SK-N-SH treated with all-trans-retinoic acid at 6 μM for 48 hours (cell line): Measurements from ENCODE around the gene PRPF38B.
"Not testable (repeated sequence)": the region's sequence is repeated elsewhere in the genome, so short reads cannot be mapped to it uniquely, and the experiment has no call there.

Experiments
- ARNTL ChIP-seq: fragments of 450-650 bp; formaldehyde crosslinking; IDR thresholded peaks from 2 replicates; pipeline ENCODE4 v1.5.0; 2020; ENCODE audit warnings: low read depth, mild to moderate bottlenecking, moderate library complexity, borderline replicate concordance
- GLIS3 ChIP-seq: fragments of 250-450 bp; sonication (Bioruptor Pico); IDR thresholded peaks from 2 replicates; pipeline ENCODE4 v1.5.0; 2020; ENCODE audit warnings: mild to moderate bottlenecking, moderate library complexity
- OSR1 ChIP-seq: fragments of 250-450 bp; sonication (Bioruptor Pico); IDR thresholded peaks from 2 replicates; pipeline ENCODE4 v1.8.0; 2022; ENCODE audit warnings: moderate library complexity, mild to moderate bottlenecking, inconsistent platforms
- RARB ChIP-seq: fragments of 250-450 bp; sonication (Bioruptor Pico); IDR thresholded peaks from 2 replicates; pipeline ENCODE4 v1.8.0; 2021; ENCODE audit warnings: mild to moderate bottlenecking, moderate library complexity
- TCF4 ChIP-seq: fragments of 250-450 bp; sonication (Bioruptor Pico); IDR thresholded peaks from 2 replicates; pipeline ENCODE4 v1.8.0; 2021; ENCODE audit warnings: mild to moderate bottlenecking, moderate library complexity, borderline replicate concordance
- ZFP3 ChIP-seq: fragments of 250-450 bp; sonication (Bioruptor Pico); IDR thresholded peaks from 2 replicates; pipeline ENCODE4 v1.5.0; 2020; ENCODE audit warnings: mild to moderate bottlenecking, moderate library complexity
- ZFP30 ChIP-seq: fragments of 450-650 bp; formaldehyde crosslinking; IDR thresholded peaks from 2 replicates; pipeline ENCODE4 v1.5.0; 2022; ENCODE audit warnings: mild to moderate bottlenecking, moderate library complexity
- ZNF565 ChIP-seq: fragments of 450-650 bp; formaldehyde crosslinking; conservative IDR thresholded peaks from 2 replicates; pipeline ENCODE4 v1.5.0; 2020; ENCODE audit warnings: low read depth, mild to moderate bottlenecking, moderate library complexity
- TF ChIP-seq, protein P1 (sequence below): fragments of 250-450 bp; sonication (Bioruptor Pico); IDR thresholded peaks from 2 replicates; pipeline ENCODE4 v1.8.0; 2021; ENCODE audit warnings: low read depth, mild to moderate bottlenecking, moderate library complexity, borderline replicate concordance
- TF ChIP-seq, protein P2 (sequence below): fragments of 250-450 bp; sonication (Bioruptor Pico); IDR thresholded peaks from 2 replicates; pipeline ENCODE4 v1.5.1; 2021; ENCODE audit warnings: mild to moderate bottlenecking, moderate library complexity
- TF ChIP-seq, protein P3 (sequence below): fragments of 250-450 bp; sonication (Bioruptor Pico); IDR thresholded peaks from 2 replicates; pipeline ENCODE4 v1.5.1; 2020; ENCODE audit warnings: low read depth, mild to moderate bottlenecking, moderate library complexity
- TF ChIP-seq, protein P4 (sequence below): fragments of 250-450 bp; sonication (Bioruptor Pico); IDR thresholded peaks from 2 replicates; pipeline ENCODE4 v1.5.0; 2020; ENCODE audit warnings: mild to moderate bottlenecking, moderate library complexity

DNA sequence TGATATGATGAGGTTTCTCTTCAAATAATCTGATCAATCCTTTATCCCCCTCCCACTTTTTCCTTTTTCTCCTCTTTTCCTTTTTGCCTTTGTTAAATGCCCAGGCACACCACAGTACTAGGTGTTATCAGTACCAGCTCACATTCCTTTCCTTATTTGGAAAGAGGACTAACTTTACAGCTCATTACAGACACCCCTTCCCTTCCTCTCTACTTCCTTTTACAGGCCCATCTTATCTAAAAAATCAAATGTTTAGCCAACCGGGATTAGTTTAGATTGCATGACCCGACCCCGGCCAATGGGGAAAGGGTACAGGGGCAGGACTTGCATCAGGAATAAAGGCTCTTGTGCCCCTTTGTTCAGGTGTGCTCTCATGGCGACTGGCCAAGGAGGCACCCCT is 10.4 kb upstream of the PRPF38B start:
- not testable (repeated sequence) for TF ChIP-seq ARNTL, ZFP30, TCF4, OSR1, ZNF565, RARB, GLIS3, ZFP3 (CRISPR knock-in tag)
- TF ChIP-seq, protein P1, sequence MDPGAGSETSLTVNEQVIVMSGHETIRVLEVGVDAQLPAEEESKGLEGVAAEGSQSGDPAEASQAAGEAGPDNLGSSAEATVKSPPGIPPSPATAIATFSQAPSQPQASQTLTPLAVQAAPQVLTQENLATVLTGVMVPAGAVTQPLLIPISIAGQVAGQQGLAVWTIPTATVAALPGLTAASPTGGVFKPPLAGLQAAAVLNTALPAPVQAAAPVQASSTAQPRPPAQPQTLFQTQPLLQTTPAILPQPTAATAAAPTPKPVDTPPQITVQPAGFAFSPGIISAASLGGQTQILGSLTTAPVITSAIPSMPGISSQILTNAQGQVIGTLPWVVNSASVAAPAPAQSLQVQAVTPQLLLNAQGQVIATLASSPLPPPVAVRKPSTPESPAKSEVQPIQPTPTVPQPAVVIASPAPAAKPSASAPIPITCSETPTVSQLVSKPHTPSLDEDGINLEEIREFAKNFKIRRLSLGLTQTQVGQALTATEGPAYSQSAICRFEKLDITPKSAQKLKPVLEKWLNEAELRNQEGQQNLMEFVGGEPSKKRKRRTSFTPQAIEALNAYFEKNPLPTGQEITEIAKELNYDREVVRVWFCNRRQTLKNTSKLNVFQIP (CRISPR knock-in tag): not testable (repeated sequence)
- TF ChIP-seq, protein P2, sequence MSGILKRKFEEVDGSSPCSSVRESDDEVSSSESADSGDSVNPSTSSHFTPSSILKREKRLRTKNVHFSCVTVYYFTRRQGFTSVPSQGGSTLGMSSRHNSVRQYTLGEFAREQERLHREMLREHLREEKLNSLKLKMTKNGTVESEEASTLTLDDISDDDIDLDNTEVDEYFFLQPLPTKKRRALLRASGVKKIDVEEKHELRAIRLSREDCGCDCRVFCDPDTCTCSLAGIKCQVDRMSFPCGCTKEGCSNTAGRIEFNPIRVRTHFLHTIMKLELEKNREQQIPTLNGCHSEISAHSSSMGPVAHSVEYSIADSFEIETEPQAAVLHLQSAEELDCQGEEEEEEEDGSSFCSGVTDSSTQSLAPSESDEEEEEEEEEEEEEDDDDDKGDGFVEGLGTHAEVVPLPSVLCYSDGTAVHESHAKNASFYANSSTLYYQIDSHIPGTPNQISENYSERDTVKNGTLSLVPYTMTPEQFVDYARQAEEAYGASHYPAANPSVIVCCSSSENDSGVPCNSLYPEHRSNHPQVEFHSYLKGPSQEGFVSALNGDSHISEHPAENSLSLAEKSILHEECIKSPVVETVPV (CRISPR knock-in tag): not testable (repeated sequence)
- TF ChIP-seq, protein P3, sequence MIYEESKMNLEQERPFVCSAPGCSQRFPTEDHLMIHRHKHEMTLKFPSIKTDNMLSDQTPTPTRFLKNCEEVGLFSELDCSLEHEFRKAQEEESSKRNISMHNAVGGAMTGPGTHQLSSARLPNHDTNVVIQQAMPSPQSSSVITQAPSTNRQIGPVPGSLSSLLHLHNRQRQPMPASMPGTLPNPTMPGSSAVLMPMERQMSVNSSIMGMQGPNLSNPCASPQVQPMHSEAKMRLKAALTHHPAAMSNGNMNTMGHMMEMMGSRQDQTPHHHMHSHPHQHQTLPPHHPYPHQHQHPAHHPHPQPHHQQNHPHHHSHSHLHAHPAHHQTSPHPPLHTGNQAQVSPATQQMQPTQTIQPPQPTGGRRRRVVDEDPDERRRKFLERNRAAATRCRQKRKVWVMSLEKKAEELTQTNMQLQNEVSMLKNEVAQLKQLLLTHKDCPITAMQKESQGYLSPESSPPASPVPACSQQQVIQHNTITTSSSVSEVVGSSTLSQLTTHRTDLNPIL (CRISPR knock-in tag): not testable (repeated sequence)
- TF ChIP-seq, protein P4, sequence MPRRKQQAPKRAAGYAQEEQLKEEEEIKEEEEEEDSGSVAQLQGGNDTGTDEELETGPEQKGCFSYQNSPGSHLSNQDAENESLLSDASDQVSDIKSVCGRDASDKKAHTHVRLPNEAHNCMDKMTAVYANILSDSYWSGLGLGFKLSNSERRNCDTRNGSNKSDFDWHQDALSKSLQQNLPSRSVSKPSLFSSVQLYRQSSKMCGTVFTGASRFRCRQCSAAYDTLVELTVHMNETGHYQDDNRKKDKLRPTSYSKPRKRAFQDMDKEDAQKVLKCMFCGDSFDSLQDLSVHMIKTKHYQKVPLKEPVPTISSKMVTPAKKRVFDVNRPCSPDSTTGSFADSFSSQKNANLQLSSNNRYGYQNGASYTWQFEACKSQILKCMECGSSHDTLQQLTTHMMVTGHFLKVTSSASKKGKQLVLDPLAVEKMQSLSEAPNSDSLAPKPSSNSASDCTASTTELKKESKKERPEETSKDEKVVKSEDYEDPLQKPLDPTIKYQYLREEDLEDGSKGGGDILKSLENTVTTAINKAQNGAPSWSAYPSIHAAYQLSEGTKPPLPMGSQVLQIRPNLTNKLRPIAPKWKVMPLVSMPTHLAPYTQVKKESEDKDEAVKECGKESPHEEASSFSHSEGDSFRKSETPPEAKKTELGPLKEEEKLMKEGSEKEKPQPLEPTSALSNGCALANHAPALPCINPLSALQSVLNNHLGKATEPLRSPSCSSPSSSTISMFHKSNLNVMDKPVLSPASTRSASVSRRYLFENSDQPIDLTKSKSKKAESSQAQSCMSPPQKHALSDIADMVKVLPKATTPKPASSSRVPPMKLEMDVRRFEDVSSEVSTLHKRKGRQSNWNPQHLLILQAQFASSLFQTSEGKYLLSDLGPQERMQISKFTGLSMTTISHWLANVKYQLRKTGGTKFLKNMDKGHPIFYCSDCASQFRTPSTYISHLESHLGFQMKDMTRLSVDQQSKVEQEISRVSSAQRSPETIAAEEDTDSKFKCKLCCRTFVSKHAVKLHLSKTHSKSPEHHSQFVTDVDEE (CRISPR knock-in tag): not testable (repeated sequence)
